ENCODE data around the gene CHAC1. TPM values are rescaled to one million over a fixed set of nuclear protein-coding genes. Genes with fewer than 3 reads are reported as not detected.
A peak's percentile ranks its signal among the peaks of the same experiment; 100 is the strongest.

CHAC1 gene
- total and polyA plus RNA-seq, 2 of the 13 experiments (the other 11 are each of a cell fraction or from before 2014, with no cell fraction given) = 0.44 TPM; not detected in 1

GRCh38 chr15:40932649-40933516, 20.4 kb upstream of the CHAC1 start (continued):
- TF ChIP-seq, protein P1, sequence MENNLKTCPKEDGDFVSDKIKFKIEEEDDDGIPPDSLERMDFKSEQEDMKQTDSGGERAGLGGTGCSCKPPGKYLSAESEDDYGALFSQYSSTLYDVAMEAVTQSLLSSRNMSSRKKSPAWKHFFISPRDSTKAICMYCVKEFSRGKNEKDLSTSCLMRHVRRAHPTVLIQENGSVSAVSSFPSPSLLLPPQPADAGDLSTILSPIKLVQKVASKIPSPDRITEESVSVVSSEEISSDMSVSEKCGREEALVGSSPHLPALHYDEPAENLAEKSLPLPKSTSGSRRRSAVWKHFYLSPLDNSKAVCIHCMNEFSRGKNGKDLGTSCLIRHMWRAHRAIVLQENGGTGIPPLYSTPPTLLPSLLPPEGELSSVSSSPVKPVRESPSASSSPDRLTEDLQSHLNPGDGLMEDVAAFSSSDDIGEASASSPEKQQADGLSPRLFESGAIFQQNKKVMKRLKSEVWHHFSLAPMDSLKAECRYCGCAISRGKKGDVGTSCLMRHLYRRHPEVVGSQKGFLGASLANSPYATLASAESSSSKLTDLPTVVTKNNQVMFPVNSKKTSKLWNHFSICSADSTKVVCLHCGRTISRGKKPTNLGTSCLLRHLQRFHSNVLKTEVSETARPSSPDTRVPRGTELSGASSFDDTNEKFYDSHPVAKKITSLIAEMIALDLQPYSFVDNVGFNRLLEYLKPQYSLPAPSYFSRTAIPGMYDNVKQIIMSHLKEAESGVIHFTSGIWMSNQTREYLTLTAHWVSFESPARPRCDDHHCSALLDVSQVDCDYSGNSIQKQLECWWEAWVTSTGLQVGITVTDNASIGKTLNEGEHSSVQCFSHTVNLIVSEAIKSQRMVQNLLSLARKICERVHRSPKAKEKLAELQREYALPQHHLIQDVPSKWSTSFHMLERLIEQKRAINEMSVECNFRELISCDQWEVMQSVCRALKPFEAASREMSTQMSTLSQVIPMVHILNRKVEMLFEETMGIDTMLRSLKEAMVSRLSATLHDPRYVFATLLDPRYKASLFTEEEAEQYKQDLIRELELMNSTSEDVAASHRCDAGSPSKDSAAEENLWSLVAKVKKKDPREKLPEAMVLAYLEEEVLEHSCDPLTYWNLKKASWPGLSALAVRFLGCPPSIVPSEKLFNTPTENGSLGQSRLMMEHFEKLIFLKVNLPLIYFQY (CRISPR knock-in tag; IDR thresholded peaks at IDR 0.05; ENCODE audit: borderline replicate concordance) = no peak
- TF ChIP-seq TRAFD1 (CRISPR knock-in tag; IDR thresholded peaks at IDR 0.05; ENCODE audit: borderline replicate concordance) (no peak), ZNF382 (CRISPR knock-in tag; IDR thresholded peaks at IDR 0.05; ENCODE audit: borderline replicate concordance) (no peak), ZBTB3 (CRISPR knock-in tag; IDR thresholded peaks at IDR 0.05; ENCODE audit: borderline replicate concordance, low read depth) (no peak), ZFX (CRISPR knock-in tag; IDR thresholded peaks at IDR 0.05; ENCODE audit: low read depth) (0 out of 2 replicates have a peak, but pooled peaks have one; percentile 5), TFDP1 (CRISPR knock-in tag; IDR thresholded peaks at IDR 0.05; ENCODE audit: borderline replicate concordance) (no peak), JUN (CRISPR knock-in tag; IDR thresholded peaks at IDR 0.05) (no peak), ZNF557 (CRISPR knock-in tag; IDR thresholded peaks at IDR 0.05) (no peak), GABPA (IDR thresholded peaks at IDR 0.05; ENCODE audit: low read depth, low read length) (no peak), GABPA (CRISPR knock-in tag; IDR thresholded peaks at IDR 0.05; ENCODE audit: low read depth) (no peak), SNAPC5 (CRISPR knock-in tag; IDR thresholded peaks at IDR 0.05; ENCODE audit: borderline replicate concordance) (no peak), SMYD3 (CRISPR knock-in tag; IDR thresholded peaks at IDR 0.05) (no peak), SSRP1 (CRISPR knock-in tag; IDR thresholded peaks at IDR 0.05) (no peak), ZNF709 (CRISPR knock-in tag; IDR thresholded peaks at IDR 0.05) (no peak)
- TF ChIP-seq, protein P2, sequence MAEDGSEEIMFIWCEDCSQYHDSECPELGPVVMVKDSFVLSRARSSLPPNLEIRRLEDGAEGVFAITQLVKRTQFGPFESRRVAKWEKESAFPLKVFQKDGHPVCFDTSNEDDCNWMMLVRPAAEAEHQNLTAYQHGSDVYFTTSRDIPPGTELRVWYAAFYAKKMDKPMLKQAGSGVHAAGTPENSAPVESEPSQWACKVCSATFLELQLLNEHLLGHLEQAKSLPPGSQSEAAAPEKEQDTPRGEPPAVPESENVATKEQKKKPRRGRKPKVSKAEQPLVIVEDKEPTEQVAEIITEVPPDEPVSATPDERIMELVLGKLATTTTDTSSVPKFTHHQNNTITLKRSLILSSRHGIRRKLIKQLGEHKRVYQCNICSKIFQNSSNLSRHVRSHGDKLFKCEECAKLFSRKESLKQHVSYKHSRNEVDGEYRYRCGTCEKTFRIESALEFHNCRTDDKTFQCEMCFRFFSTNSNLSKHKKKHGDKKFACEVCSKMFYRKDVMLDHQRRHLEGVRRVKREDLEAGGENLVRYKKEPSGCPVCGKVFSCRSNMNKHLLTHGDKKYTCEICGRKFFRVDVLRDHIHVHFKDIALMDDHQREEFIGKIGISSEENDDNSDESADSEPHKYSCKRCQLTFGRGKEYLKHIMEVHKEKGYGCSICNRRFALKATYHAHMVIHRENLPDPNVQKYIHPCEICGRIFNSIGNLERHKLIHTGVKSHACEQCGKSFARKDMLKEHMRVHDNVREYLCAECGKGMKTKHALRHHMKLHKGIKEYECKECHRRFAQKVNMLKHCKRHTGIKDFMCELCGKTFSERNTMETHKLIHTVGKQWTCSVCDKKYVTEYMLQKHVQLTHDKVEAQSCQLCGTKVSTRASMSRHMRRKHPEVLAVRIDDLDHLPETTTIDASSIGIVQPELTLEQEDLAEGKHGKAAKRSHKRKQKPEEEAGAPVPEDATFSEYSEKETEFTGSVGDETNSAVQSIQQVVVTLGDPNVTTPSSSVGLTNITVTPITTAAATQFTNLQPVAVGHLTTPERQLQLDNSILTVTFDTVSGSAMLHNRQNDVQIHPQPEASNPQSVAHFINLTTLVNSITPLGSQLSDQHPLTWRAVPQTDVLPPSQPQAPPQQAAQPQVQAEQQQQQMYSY (CRISPR knock-in tag; IDR thresholded peaks at IDR 0.05) = no peak
- TF ChIP-seq, protein P3, sequence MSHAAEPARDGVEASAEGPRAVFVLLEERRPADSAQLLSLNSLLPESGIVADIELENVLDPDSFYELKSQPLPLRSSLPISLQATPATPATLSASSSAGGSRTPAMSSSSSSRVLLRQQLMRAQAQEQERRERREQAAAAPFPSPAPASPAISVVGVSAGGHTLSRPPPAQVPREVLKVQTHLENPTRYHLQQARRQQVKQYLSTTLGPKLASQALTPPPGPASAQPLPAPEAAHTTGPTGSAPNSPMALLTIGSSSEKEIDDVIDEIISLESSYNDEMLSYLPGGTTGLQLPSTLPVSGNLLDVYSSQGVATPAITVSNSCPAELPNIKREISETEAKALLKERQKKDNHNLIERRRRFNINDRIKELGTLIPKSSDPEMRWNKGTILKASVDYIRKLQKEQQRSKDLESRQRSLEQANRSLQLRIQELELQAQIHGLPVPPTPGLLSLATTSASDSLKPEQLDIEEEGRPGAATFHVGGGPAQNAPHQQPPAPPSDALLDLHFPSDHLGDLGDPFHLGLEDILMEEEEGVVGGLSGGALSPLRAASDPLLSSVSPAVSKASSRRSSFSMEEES (CRISPR knock-in tag; IDR thresholded peaks at IDR 0.05) = no peak
